GM23338 (cell line): ENCODE measurements around the gene ATP6V0A4. TPM values are rescaled to one million over a fixed set of nuclear protein-coding genes. Genes with fewer than 3 reads are reported as not detected.

Experiments
- ATAC-seq: fragments of 200-7000 bp; cut with Tn5 transposase; 3 replicates; pipeline ENCODE4 v1.9.1; 2020
- DNase-seq: peaks from one replicate; pipeline ENCODE4 v3.0.0-alpha.2; 2015; ENCODE audit warnings: low spot score
- H2AFZ ChIP-seq: fragments of 200-600 bp; sonication (generic); 2 replicates; pipeline ENCODE4 v1.8.0; 2016; ENCODE audit warnings: antibody characterized with exemption, mild to moderate bottlenecking, moderate library complexity
- H3F3A ChIP-seq: fragments of 200-600 bp; sonication (generic); replicated peaks from 2 replicates; pipeline ENCODE4 v1.8.0; 2017; ENCODE audit warnings: antibody characterized with exemption, mixed run types, low read depth
- H3K27ac ChIP-seq: fragments of 200-600 bp; sonication (generic); 2 replicates; pipeline ENCODE4 v1.6.1; 2016; ENCODE audit warnings: low read depth
- H3K27me3 ChIP-seq: fragments of 200-600 bp; sonication (generic); 2 replicates; pipeline ENCODE4 v1.8.0; 2016; ENCODE audit warnings: mild to moderate bottlenecking, mixed run types, moderate library complexity; ENCODE audit not compliant: insufficient read depth
- H3K36me3 ChIP-seq: fragments of 200-600 bp; sonication (generic); 2 replicates; pipeline ENCODE4 v1.8.0; 2016; ENCODE audit warnings: mild to moderate bottlenecking; ENCODE audit not compliant: insufficient read depth
- H3K4me1 ChIP-seq: fragments of 200-600 bp; sonication (generic); 2 replicates; pipeline ENCODE4 v1.8.0; 2016; ENCODE audit warnings: mild to moderate bottlenecking, moderate library complexity; ENCODE audit not compliant: insufficient read depth
- H3K4me2 ChIP-seq: fragments of 200-600 bp; sonication (generic); 2 replicates; pipeline ENCODE4 v1.7.1; 2017; ENCODE audit warnings: mixed run types
- H3K4me3 ChIP-seq: fragments of 200-600 bp; sonication (generic); 2 replicates; pipeline ENCODE4 v1.6.1; 2016; ENCODE audit warnings: mixed run types
- H3K79me2 ChIP-seq: fragments of 200-600 bp; sonication (generic); replicated peaks from 2 replicates; pipeline ENCODE4 v1.8.0; 2017; ENCODE audit warnings: mild to moderate bottlenecking; ENCODE audit not compliant: insufficient read depth
- H3K9me2 ChIP-seq: fragments of 200-600 bp; sonication (generic); 2 replicates; pipeline ENCODE4 v1.8.0; 2017; ENCODE audit not compliant: insufficient read depth
- H4K20me1 ChIP-seq: fragments of 200-600 bp; sonication (generic); replicated peaks from 2 replicates; pipeline ENCODE4 v1.8.0; 2017; ENCODE audit warnings: mild to moderate bottlenecking; ENCODE audit not compliant: insufficient read depth
- H3K27ac Mint-ChIP-seq: 2 replicates; pipeline ENCODE4 v1.8.0; 2020; ENCODE audit warnings: inconsistent platforms, mild to moderate bottlenecking, moderate library complexity, mixed read lengths
- H3K27me3 Mint-ChIP-seq: 3 replicates; pipeline ENCODE4 v1.8.0; 2022; ENCODE audit warnings: low read depth, mild to moderate bottlenecking, moderate library complexity, mixed read lengths, inconsistent platforms; ENCODE audit not compliant: insufficient read depth, poor library complexity
- H3K36me3 Mint-ChIP-seq: 3 replicates; pipeline ENCODE4 v1.8.0; 2021; ENCODE audit warnings: low read depth, mild to moderate bottlenecking, inconsistent platforms, moderate library complexity, mixed read lengths
- H3K4me1 Mint-ChIP-seq: 3 replicates; pipeline ENCODE4 v1.8.0; 2020; ENCODE audit warnings: mild to moderate bottlenecking, inconsistent platforms, mixed read lengths
- H3K4me3 Mint-ChIP-seq: 3 replicates; pipeline ENCODE4 v1.8.0; 2021; ENCODE audit warnings: moderate library complexity, mild to moderate bottlenecking, inconsistent platforms, mixed read lengths
- H3K9me3 Mint-ChIP-seq: 3 replicates; pipeline ENCODE4 v1.8.0; 2020; ENCODE audit warnings: moderate library complexity, mild to moderate bottlenecking, inconsistent platforms, mixed read lengths
- CREB1 ChIP-seq: fragments of 250-450 bp; sonication (Bioruptor Pico); IDR thresholded peaks from 2 replicates; pipeline ENCODE4 v1.5.0; 2020; ENCODE audit warnings: low read depth, mild to moderate bottlenecking, moderate library complexity
- EZH2 ChIP-seq: fragments of 200-600 bp; sonication (generic); IDR thresholded peaks from one replicate; pipeline ENCODE4 v1.8.0; 2017; ENCODE audit warnings: antibody characterized with exemption, mild to moderate bottlenecking, low read depth; ENCODE audit not compliant: unreplicated experiment
- JUNB ChIP-seq: IDR thresholded peaks from one replicate; pipeline ENCODE4 v1.6.1; 2016; ENCODE audit warnings: antibody characterized with exemption; ENCODE audit not compliant: unreplicated experiment
- NANOG ChIP-seq: IDR thresholded peaks from 2 replicates; pipeline ENCODE4 v1.6.1; 2016; ENCODE audit warnings: antibody characterized with exemption, borderline replicate concordance
- POLR2AphosphoS5 ChIP-seq: IDR thresholded peaks from 2 replicates; pipeline ENCODE4 v1.6.1; 2016; ENCODE audit warnings: antibody characterized with exemption, low read depth
- STAT1 ChIP-seq: IDR thresholded peaks from one replicate; pipeline ENCODE4 v1.6.1; 2016; ENCODE audit warnings: antibody characterized with exemption; ENCODE audit not compliant: unreplicated experiment
- ZNF114 ChIP-seq: fragments of 250-450 bp; sonication (Bioruptor Pico); IDR thresholded peaks from 2 replicates; pipeline ENCODE4 v1.5.0; 2020; ENCODE audit warnings: mild to moderate bottlenecking, moderate library complexity
- ZNF331 ChIP-seq: fragments of 250-450 bp; sonication (Bioruptor Pico); IDR thresholded peaks from 2 replicates; pipeline ENCODE4 v1.5.0; 2020; ENCODE audit warnings: low read depth, mild to moderate bottlenecking, moderate library complexity
- polyA plus RNA-seq: library from polyadenylated mRNA; unstranded; fragments of >200 nt; fragmentation: Nextera tagmentation; extraction: Ambion mirVana; gene quantifications from 2 replicates; pipeline ENCODE4 v1.2.1, GENCODE V29; 2016
- total RNA-seq: library from RNA; depleted of rRNA; stranded (reverse); fragments of >200 nt; shearing (Covaris generic); gene quantifications from 2 replicates; pipeline ENCODE4 v1.2.3, GENCODE V29; 2014
- TF ChIP-seq, protein P1 (sequence below): fragments of 250-450 bp; sonication (Bioruptor Pico); IDR thresholded peaks from 2 replicates; pipeline ENCODE4 v1.5.0; 2020; ENCODE audit warnings: mild to moderate bottlenecking, moderate library complexity
- TF ChIP-seq, protein P2 (sequence below): IDR thresholded peaks from one replicate; pipeline ENCODE4 v1.6.1; 2018; ENCODE audit warnings: antibody characterized with exemption; ENCODE audit not compliant: unreplicated experiment

ATP6V0A4 gene
- total and polyA plus RNA-seq, 2 experiments from 2014 or later, result 0.10 to 1.3 TPM

DNA sequence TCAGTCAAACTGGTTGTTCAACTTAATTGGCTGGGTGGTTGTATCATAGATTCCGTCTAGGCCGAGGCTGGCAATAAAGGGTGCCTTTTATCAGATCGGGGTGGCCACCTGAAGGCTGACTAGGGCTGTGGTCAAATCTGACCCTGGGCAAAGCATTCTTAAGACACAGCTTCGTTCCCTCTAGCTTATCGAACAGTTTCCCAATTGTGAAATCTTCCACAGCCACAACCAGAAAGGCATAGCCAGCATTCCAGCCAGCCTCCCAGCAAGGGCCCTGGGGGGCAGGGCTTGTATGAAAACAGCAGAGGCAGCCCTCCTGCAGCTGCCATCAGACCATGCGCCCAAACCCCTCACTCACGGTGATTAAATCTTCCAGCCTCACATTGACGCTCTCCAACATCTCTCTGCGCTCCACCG, 42.7 kb downstream of the ATP6V0A4 start:
- no peak for TF ChIP-seq STAT1
- no peak for TF ChIP-seq POLR2AphosphoS5
- no peak for TF ChIP-seq ZNF114 (CRISPR knock-in tag)
- TF ChIP-seq, protein P1, sequence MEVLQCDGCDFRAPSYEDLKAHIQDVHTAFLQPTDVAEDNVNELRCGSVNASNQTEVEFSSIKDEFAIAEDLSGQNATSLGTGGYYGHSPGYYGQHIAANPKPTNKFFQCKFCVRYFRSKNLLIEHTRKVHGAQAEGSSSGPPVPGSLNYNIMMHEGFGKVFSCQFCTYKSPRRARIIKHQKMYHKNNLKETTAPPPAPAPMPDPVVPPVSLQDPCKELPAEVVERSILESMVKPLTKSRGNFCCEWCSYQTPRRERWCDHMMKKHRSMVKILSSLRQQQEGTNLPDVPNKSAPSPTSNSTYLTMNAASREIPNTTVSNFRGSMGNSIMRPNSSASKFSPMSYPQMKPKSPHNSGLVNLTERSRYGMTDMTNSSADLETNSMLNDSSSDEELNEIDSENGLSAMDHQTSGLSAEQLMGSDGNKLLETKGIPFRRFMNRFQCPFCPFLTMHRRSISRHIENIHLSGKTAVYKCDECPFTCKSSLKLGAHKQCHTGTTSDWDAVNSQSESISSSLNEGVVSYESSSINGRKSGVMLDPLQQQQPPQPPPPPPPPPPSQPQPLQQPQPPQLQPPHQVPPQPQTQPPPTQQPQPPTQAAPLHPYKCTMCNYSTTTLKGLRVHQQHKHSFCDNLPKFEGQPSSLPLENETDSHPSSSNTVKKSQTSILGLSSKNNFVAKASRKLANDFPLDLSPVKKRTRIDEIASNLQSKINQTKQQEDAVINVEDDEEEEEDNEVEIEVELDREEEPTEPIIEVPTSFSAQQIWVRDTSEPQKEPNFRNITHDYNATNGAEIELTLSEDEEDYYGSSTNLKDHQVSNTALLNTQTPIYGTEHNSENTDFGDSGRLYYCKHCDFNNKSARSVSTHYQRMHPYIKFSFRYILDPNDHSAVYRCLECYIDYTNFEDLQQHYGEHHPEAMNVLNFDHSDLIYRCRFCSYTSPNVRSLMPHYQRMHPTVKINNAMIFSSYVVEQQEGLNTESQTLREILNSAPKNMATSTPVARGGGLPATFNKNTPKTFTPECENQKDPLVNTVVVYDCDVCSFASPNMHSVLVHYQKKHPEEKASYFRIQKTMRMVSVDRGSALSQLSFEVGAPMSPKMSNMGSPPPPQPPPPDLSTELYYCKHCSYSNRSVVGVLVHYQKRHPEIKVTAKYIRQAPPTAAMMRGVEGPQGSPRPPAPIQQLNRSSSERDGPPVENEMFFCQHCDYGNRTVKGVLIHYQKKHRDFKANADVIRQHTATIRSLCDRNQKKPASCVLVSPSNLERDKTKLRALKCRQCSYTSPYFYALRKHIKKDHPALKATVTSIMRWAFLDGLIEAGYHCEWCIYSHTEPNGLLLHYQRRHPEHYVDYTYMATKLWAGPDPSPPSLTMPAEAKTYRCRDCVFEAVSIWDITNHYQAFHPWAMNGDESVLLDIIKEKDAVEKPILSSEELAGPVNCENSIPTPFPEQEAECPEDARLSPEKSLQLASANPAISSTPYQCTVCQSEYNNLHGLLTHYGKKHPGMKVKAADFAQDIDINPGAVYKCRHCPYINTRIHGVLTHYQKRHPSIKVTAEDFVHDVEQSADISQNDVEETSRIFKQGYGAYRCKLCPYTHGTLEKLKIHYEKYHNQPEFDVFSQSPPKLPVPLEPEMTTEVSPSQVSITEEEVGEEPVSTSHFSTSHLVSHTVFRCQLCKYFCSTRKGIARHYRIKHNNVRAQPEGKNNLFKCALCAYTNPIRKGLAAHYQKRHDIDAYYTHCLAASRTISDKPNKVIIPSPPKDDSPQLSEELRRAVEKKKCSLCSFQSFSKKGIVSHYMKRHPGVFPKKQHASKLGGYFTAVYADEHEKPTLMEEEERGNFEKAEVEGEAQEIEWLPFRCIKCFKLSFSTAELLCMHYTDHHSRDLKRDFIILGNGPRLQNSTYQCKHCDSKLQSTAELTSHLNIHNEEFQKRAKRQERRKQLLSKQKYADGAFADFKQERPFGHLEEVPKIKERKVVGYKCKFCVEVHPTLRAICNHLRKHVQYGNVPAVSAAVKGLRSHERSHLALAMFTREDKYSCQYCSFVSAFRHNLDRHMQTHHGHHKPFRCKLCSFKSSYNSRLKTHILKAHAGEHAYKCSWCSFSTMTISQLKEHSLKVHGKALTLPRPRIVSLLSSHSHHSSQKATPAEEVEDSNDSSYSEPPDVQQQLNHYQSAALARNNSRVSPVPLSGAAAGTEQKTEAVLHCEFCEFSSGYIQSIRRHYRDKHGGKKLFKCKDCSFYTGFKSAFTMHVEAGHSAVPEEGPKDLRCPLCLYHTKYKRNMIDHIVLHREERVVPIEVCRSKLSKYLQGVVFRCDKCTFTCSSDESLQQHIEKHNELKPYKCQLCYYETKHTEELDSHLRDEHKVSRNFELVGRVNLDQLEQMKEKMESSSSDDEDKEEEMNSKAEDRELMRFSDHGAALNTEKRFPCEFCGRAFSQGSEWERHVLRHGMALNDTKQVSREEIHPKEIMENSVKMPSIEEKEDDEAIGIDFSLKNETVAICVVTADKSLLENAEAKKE (CRISPR knock-in tag), result no peak
- peaks cover 29% of the 10 kb centered on the region for H3K4me1 Mint-ChIP-seq
- DNase-seq (peak; percentile 35), ATAC-seq (peak; percentile 65)
- H3K27ac ChIP-seq, result no peak overlapping the region
- H4K20me1 ChIP-seq, result no peaks in the 10 kb centered on the region
- no peaks in the 10 kb centered on the region for H3K36me3 ChIP-seq
- H2AFZ ChIP-seq, result peak overlapping the region; percentile 81; the same call in 1 of the 2 replicates
- H3K4me3 ChIP-seq, result no peak overlapping the region
- H3K9me3 Mint-ChIP-seq, result no peaks in the 10 kb centered on the region
- no peaks in the 10 kb centered on the region for H3F3A ChIP-seq
- H3K27ac Mint-ChIP-seq, result 0 out of 2 replicates have a peak overlapping the region, but pooled peaks have one; percentile 73
- H3K4me3 Mint-ChIP-seq, result no peak overlapping the region
- H3K27me3 ChIP-seq, result no peaks in the 10 kb centered on the region
- H3K27me3 Mint-ChIP-seq, result peaks cover 4% of the 10 kb centered on the region
- H3K36me3 Mint-ChIP-seq, result no peaks in the 10 kb centered on the region
- H3K4me2 ChIP-seq, result no peak overlapping the region
- no peaks in the 10 kb centered on the region for H3K79me2 ChIP-seq
- H3K9me2 ChIP-seq, result no peaks in the 10 kb centered on the region
- H3K4me1 ChIP-seq, result peaks cover 14% of the 10 kb centered on the region

DNA sequence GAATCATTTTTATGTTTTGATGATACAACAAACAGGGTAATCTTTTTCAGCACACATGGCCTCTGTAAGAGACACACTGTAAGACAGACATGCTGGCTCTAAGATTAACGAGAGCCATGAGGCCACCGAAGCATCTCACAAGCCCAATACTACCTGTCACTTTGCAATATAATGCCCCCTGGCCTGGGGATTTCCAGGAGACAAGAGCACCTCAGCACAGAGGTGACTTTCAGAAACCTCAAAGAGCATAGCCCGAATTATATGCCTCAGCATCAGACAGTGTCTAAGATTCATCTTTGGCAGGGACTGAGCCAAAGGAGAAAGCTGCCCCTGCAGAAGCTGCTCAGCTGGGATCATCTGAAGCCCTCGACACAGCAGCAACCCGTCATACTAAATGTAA, 44.4 kb downstream of the ATP6V0A4 start:
- H3K79me2 ChIP-seq, result no peaks in the 10 kb centered on the region
- H2AFZ ChIP-seq, result 0 out of 2 replicates have a peak overlapping the region, but pooled peaks have one; percentile 1
- Mint-ChIP-seq H3K36me3 (no peaks in the 10 kb centered on the region), H3K4me1 (peaks cover 29% of the 10 kb centered on the region), H3K9me3 (no peaks in the 10 kb centered on the region), H3K4me3 (no peak overlapping the region), H3K27ac (no peak overlapping the region), H3K27me3 (peaks cover 3% of the 10 kb centered on the region)
- no peaks in the 10 kb centered on the region for H3K27me3 ChIP-seq
- DNase-seq (no peak), ATAC-seq (no peak)
- peaks cover 14% of the 10 kb centered on the region for H3K4me1 ChIP-seq
- H3F3A ChIP-seq, result no peaks in the 10 kb centered on the region
- H4K20me1 ChIP-seq, result no peaks in the 10 kb centered on the region
- no peak overlapping the region for H3K4me2 ChIP-seq
- H3K36me3 ChIP-seq, result no peaks in the 10 kb centered on the region
- no peak overlapping the region for H3K4me3 ChIP-seq
- no peak overlapping the region for H3K27ac ChIP-seq
- H3K9me2 ChIP-seq, result no peaks in the 10 kb centered on the region
- no peak for TF ChIP-seq STAT1
- TF ChIP-seq ZNF331 (CRISPR knock-in tag), result no peak
- TF ChIP-seq CREB1 (CRISPR knock-in tag), result no peak
- TF ChIP-seq EZH2, result no peak
- no peak for TF ChIP-seq NANOG
- TF ChIP-seq, protein P2, sequence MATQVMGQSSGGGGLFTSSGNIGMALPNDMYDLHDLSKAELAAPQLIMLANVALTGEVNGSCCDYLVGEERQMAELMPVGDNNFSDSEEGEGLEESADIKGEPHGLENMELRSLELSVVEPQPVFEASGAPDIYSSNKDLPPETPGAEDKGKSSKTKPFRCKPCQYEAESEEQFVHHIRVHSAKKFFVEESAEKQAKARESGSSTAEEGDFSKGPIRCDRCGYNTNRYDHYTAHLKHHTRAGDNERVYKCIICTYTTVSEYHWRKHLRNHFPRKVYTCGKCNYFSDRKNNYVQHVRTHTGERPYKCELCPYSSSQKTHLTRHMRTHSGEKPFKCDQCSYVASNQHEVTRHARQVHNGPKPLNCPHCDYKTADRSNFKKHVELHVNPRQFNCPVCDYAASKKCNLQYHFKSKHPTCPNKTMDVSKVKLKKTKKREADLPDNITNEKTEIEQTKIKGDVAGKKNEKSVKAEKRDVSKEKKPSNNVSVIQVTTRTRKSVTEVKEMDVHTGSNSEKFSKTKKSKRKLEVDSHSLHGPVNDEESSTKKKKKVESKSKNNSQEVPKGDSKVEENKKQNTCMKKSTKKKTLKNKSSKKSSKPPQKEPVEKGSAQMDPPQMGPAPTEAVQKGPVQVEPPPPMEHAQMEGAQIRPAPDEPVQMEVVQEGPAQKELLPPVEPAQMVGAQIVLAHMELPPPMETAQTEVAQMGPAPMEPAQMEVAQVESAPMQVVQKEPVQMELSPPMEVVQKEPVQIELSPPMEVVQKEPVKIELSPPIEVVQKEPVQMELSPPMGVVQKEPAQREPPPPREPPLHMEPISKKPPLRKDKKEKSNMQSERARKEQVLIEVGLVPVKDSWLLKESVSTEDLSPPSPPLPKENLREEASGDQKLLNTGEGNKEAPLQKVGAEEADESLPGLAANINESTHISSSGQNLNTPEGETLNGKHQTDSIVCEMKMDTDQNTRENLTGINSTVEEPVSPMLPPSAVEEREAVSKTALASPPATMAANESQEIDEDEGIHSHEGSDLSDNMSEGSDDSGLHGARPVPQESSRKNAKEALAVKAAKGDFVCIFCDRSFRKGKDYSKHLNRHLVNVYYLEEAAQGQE, result no peak
- no peak for TF ChIP-seq JUNB
